Liver (tissue), 10 donors: ENCODE data around the gene FAM161A. TPM values are rescaled to one million over a fixed set of nuclear protein-coding genes. Genes with fewer than 3 reads are reported as not detected.

Experiments
- DNase-seq: peaks from one replicate; pipeline ENCODE4 v3.0.0-alpha.2; 2017; ENCODE audit warnings: low spot score
- H3K27ac ChIP-seq, 2 donors: one replicate each; pipeline ENCODE4 v1.7.0; 2013; ENCODE audit warnings: inconsistent platforms in 2 of 2, low read length in 2 of 2, control low read depth in 1 of 2, low read depth in 1 of 2, mild to moderate bottlenecking in 1 of 2
- H3K27me3 ChIP-seq, 4 donors: one replicate each; pipeline versions ENCODE4 v1.6.1 to v1.7.0; 2013; ENCODE audit warnings: low read length in 3 of 4, inconsistent platforms in 1 of 4, mild to moderate bottlenecking in 1 of 4, moderate library complexity in 1 of 4; ENCODE audit not compliant: control insufficient read depth in 4 of 4, insufficient read depth in 4 of 4
- H3K36me3 ChIP-seq, 4 donors: one replicate each; pipeline versions ENCODE4 v1.6.1 to v1.7.0; 2013; ENCODE audit warnings: low read length in 3 of 4, mild to moderate bottlenecking in 3 of 4, low read depth in 1 of 4, moderate library complexity in 1 of 4; ENCODE audit not compliant: control insufficient read depth in 4 of 4, insufficient read depth in 3 of 4
- H3K4me1 ChIP-seq, 4 donors: one replicate each; pipeline versions ENCODE4 v1.6.1 to v1.7.0; 2013; ENCODE audit warnings: low read length in 3 of 4, mild to moderate bottlenecking in 3 of 4, moderate library complexity in 1 of 4; ENCODE audit not compliant: control insufficient read depth in 4 of 4, insufficient read depth in 4 of 4
- H3K4me3 ChIP-seq, 3 donors: one replicate each; pipeline versions ENCODE4 v1.6.1 to v1.7.0; 2013; ENCODE audit warnings: low read length in 3 of 3, control low read depth in 1 of 3, low read depth in 1 of 3, mild to moderate bottlenecking in 1 of 3
- H3K9ac ChIP-seq, 2 donors: one replicate each; pipeline ENCODE4 v1.7.0; 2013; ENCODE audit warnings: low read length in 2 of 2, mild to moderate bottlenecking in 2 of 2, moderate library complexity in 2 of 2, control low read depth in 1 of 2, low read depth in 1 of 2
- H3K9me3 ChIP-seq, 4 donors: one replicate each; pipeline versions ENCODE4 v1.6.1 to v1.7.0; 2013; ENCODE audit warnings: low read length in 3 of 4; ENCODE audit not compliant: control insufficient read depth in 4 of 4
- CTCF ChIP-seq: fragments of 150-350 bp; IDR thresholded peaks from 2 replicates; pipeline ENCODE4 v1.5.1; 2017; ENCODE audit warnings: improper control_type of control experiment, low read depth, low read length; ENCODE audit not compliant: missing input control
- EGR1 ChIP-seq, 2 donors: IDR thresholded peaks; 2 replicates each; pipeline ENCODE4 v1.6.1; 2016 to 2018; ENCODE audit warnings: antibody characterized with exemption in 2 of 2, low read depth in 2 of 2
- FOXA2 ChIP-seq: IDR thresholded peaks from 2 replicates; pipeline ENCODE4 v1.6.1; 2016; ENCODE audit warnings: antibody characterized with exemption
- GABPA ChIP-seq, 2 donors: IDR thresholded peaks in 1 of 2; conservative IDR thresholded peaks in 1 of 2; 2 replicates each; pipeline ENCODE4 v1.6.1; 2016; ENCODE audit warnings: antibody characterized with exemption in 2 of 2, mild to moderate bottlenecking in 1 of 2, moderate library complexity in 1 of 2
- NR2F2 ChIP-seq: IDR thresholded peaks from 2 replicates; pipeline ENCODE4 v1.6.1; 2016; ENCODE audit warnings: antibody characterized with exemption
- RAD21 ChIP-seq, 2 donors: IDR thresholded peaks; 2 replicates each; pipeline ENCODE4 v1.6.1; 2016; ENCODE audit warnings: antibody characterized with exemption in 2 of 2, mild to moderate bottlenecking in 2 of 2
- RXRA ChIP-seq, 2 donors: IDR thresholded peaks; 2 replicates each; pipeline ENCODE4 v1.6.1; 2017 to 2018; ENCODE audit warnings: antibody characterized with exemption in 2 of 2, mild to moderate bottlenecking in 1 of 2
- TAF1 ChIP-seq: conservative IDR thresholded peaks from 2 replicates; pipeline ENCODE4 v1.6.1; 2016; ENCODE audit warnings: antibody characterized with exemption, mild to moderate bottlenecking
- whole genome bisulfite sequencing: extraction: QIAGEN DNeasy Blood & Tissue Kit; methylation state at CpG from one replicate; pipeline ENCODE4 v1.1.7; 2013; 5-methylcytosine and 5-hydroxymethylcytosine counted together
- polyA plus RNA-seq, 2 donors: library from polyadenylated mRNA; stranded (reverse) in 1 of 2; unstranded in 1 of 2; fragments of 200-250 nt in 1 of 2; fragments of >200 nt in 1 of 2; fragmentation: Nextera tagmentation in 1 of 2; extraction: Ambion mirVana in 1 of 2; gene quantifications; one replicate each; pipeline versions ENCODE4 v1.2.1 to v1.2.3, GENCODE V29; 2013 to 2015
- small RNA-seq: library from RNA; depleted of rRNA; stranded (forward); fragments of <200 nt; gene quantifications from one replicate; pipeline ENCODE3, GENCODE V24; 2014
- total RNA-seq, 2 donors: library from RNA; depleted of rRNA; stranded (reverse); fragments of >200 nt; gene quantifications; one replicate each; pipeline ENCODE4 v1.2.3, GENCODE V29; 2014
- TF ChIP-seq, protein P1 (sequence below): IDR thresholded peaks from 2 replicates; pipeline ENCODE4 v1.6.1; 2016; ENCODE audit warnings: antibody characterized with exemption, mild to moderate bottlenecking
- TF ChIP-seq, protein P2 (sequence below): IDR thresholded peaks from 2 replicates; pipeline ENCODE4 v1.6.1; 2016; ENCODE audit warnings: antibody characterized with exemption
- TF ChIP-seq, protein P3 (sequence below): IDR thresholded peaks from 2 replicates; pipeline ENCODE4 v1.6.1; 2016; ENCODE audit warnings: antibody characterized with exemption
- donor health status: healthy.
- donor health status: healthy.
- donor health status: healthy.
- donor health status: healthy.
- donor health status: healthy.

Gene FAM161A
- total and polyA plus RNA-seq, 4 donors: 0.54 to 1.2 (median 0.78) TPM

GRCh38 chr2:61784643-61785042, 69.2 kb downstream of the FAM161A start:
- H3K9ac ChIP-seq: no peak overlapping the region
- TF ChIP-seq TAF1 (no peak), GABPA (IDR thresholded peaks at IDR 0.05 in 1 of 2, conservative IDR thresholded peaks at IDR 0.05 in 1 of 2) (no peak), RAD21 (IDR thresholded peaks at IDR 0.05) (no peak), FOXA2 (no peak), NR2F2 (no peak), EGR1 (IDR thresholded peaks at IDR 0.05; ENCODE audit: low read depth in 2 of 2) (no peak), CTCF (no peak), RXRA (IDR thresholded peaks at IDR 0.05) (no peak)
- TF ChIP-seq, protein P1, sequence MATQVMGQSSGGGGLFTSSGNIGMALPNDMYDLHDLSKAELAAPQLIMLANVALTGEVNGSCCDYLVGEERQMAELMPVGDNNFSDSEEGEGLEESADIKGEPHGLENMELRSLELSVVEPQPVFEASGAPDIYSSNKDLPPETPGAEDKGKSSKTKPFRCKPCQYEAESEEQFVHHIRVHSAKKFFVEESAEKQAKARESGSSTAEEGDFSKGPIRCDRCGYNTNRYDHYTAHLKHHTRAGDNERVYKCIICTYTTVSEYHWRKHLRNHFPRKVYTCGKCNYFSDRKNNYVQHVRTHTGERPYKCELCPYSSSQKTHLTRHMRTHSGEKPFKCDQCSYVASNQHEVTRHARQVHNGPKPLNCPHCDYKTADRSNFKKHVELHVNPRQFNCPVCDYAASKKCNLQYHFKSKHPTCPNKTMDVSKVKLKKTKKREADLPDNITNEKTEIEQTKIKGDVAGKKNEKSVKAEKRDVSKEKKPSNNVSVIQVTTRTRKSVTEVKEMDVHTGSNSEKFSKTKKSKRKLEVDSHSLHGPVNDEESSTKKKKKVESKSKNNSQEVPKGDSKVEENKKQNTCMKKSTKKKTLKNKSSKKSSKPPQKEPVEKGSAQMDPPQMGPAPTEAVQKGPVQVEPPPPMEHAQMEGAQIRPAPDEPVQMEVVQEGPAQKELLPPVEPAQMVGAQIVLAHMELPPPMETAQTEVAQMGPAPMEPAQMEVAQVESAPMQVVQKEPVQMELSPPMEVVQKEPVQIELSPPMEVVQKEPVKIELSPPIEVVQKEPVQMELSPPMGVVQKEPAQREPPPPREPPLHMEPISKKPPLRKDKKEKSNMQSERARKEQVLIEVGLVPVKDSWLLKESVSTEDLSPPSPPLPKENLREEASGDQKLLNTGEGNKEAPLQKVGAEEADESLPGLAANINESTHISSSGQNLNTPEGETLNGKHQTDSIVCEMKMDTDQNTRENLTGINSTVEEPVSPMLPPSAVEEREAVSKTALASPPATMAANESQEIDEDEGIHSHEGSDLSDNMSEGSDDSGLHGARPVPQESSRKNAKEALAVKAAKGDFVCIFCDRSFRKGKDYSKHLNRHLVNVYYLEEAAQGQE: no peak
- TF ChIP-seq, protein P2, sequence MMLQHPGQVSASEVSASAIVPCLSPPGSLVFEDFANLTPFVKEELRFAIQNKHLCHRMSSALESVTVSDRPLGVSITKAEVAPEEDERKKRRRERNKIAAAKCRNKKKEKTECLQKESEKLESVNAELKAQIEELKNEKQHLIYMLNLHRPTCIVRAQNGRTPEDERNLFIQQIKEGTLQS: no peak
- H3K4me3 ChIP-seq: no peak overlapping the region
- WGBS: 84% methylated on average over 4 of the region's 4 CpGs
- H3K27me3 ChIP-seq: no peaks in the 10 kb centered on the region
- no peak for DNase-seq
- H3K27ac ChIP-seq: no peak overlapping the region
- no peaks in the 10 kb centered on the region for H3K4me1 ChIP-seq
- peaks cover 0 to 5% (median 0%) of the 10 kb centered on the region in 4 donors for H3K9me3 ChIP-seq
- no peaks in the 10 kb centered on the region for H3K36me3 ChIP-seq

DNA sequence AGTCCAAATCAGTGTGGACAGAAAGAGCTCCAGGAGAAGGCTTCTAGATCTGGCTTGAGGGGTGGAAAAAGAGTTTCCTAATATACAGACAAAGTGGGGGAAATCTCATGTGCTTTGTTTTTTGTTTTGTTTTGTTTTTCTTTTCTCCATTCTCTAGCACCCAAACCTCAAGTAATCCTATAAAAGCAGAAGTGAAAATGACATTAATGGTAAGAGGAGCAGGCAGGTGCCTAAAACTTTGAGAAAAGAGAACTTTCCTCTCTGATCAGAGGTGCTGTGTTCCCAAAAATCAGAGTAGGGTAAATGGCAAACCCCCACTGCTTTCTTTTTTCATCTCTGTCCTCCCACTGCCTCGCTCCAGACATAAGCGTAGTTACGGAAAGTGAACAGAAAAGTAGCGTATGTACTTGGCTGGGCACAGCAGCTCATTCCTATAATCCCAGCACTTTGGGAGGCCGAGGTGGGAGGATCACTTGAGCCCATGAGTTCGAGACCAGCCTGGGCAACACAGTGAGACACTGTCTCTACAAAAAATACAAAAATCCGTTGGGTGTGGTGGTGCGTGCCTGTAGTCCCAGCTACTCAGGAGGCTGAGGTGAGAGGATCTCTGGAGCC, 77.8 kb downstream of the FAM161A start:
- Histone ChIP-seq H3K27me3 (no peaks in the 10 kb centered on the region), H3K9ac (no peak overlapping the region), H3K4me3 (no peak overlapping the region), H3K27ac (no peak overlapping the region), H3K4me1 (no peaks in the 10 kb centered on the region), H3K9me3 (peaks cover 0 to 3% (median 0%) of the 10 kb centered on the region in 4 donors), H3K36me3 (no peaks in the 10 kb centered on the region)
- WGBS: 89% methylated on average over 8 of the region's 8 CpGs
- TF ChIP-seq, protein P3, sequence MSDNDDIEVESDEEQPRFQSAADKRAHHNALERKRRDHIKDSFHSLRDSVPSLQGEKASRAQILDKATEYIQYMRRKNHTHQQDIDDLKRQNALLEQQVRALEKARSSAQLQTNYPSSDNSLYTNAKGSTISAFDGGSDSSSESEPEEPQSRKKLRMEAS: no peak
- TF ChIP-seq RAD21 (IDR thresholded peaks at IDR 0.05) (no peak), RXRA (IDR thresholded peaks at IDR 0.05) (no peak), NR2F2 (no peak), TAF1 (no peak), CTCF (no peak)
- DNase-seq: no peak

Small RNAs within 50 kb of the gene (small RNA-seq; reads per million reads assigned to genes)
- gene RPS24P7: not detected

Other genes starting within 250 kb of the FAM161A start
- 10 to 100 TPM; 35.7 to 65.2 TPM for gene CCT4, start 34.6 kb upstream of the FAM161A start, total RNA-seq
- gene CCT4, start 34.6 kb upstream of the FAM161A start, polyA plus RNA-seq: 10 to 100 TPM; 37.8 to 39.0 TPM
- gene COMMD1, start 51.6 kb upstream of the FAM161A start, total RNA-seq: 10 to 100 TPM; 17.4 to 21.1 TPM
- gene COMMD1, start 51.6 kb upstream of the FAM161A start, polyA plus RNA-seq: 10 to 100 TPM; 20.4 to 47.9 TPM